ENCODE measurements around the gene PIKFYVE.

The PIKFYVE gene

GRCh38 chr2:208407667-208408066, 141.6 kb downstream of the PIKFYVE start:
- no peak overlapping the region for H3K4me3 ChIP-seq (replicated peaks in 1 of 2; ENCODE audit: low read depth in 2 of 2, low read length in 2 of 2)
- peak; percentile 3 for TF ChIP-seq CTCF (IDR thresholded peaks at IDR 0.05; ENCODE audit: low read depth, low read length)
- peak; percentile 11 to 28 for DNase-seq (ENCODE audit: low read depth in 2 of 2)
